Measurements from ENCODE around the gene CPEB1.
A peak's percentile ranks its signal among the peaks of the same experiment; 100 is the strongest.

CPEB1 gene

GRCh38 chr15:82647045-82647834, at the start of gene CPEB1:
TSS of gene CPEB1 (minus strand) at chr15:82647363. CDS start at chr15:82628459, 18,904 bp downstream.
- in situ Hi-C loops (cut with MboI; ENCODE audit: low sequenced_read_pairs, unreplicated experiment), result no loop called here
- DNase-seq (ENCODE audit: low spot score), result peak; percentile 68
- no peak for TF ChIP-seq CTCF (IDR thresholded peaks at IDR 0.05; ENCODE audit: borderline replicate concordance, control extremely low read depth, extremely low read depth, insufficient read depth, missing control alignments)

- no peak for DNase-seq (ENCODE audit: low spot score)
- no peak for TF ChIP-seq CTCF (IDR thresholded peaks at IDR 0.05; ENCODE audit: borderline replicate concordance, control extremely low read depth, extremely low read depth, insufficient read depth, missing control alignments)
- in situ Hi-C loops (cut with MboI; ENCODE audit: low sequenced_read_pairs, unreplicated experiment), result no loop called here
Measured at GRCh38 chr15:82692171-82692570, 45.0 kb upstream of the CPEB1 start.

- in situ Hi-C loops (cut with MboI; ENCODE audit: low sequenced_read_pairs, unreplicated experiment), result no loop called here
- DNase-seq (ENCODE audit: low spot score), result no peak
- TF ChIP-seq CTCF (IDR thresholded peaks at IDR 0.05; ENCODE audit: borderline replicate concordance, control extremely low read depth, extremely low read depth, insufficient read depth, missing control alignments), result no peak
Measured at GRCh38 chr15:82689147-82689546, 42.0 kb upstream of the CPEB1 start.

GRCh38 chr15:82688691-82689090, 41.5 kb upstream of the CPEB1 start:
- TF ChIP-seq CTCF (IDR thresholded peaks at IDR 0.05; ENCODE audit: borderline replicate concordance, control extremely low read depth, extremely low read depth, insufficient read depth, missing control alignments), result no peak
- in situ Hi-C loops (cut with MboI; ENCODE audit: low sequenced_read_pairs, unreplicated experiment), result no loop called here
- no peak for DNase-seq (ENCODE audit: low spot score)

- DNase-seq (ENCODE audit: low spot score), result no peak
- no peak for TF ChIP-seq CTCF (IDR thresholded peaks at IDR 0.05; ENCODE audit: borderline replicate concordance, control extremely low read depth, extremely low read depth, insufficient read depth, missing control alignments)
- in situ Hi-C loops (cut with MboI; ENCODE audit: low sequenced_read_pairs, unreplicated experiment), result no loop called here
Measured at GRCh38 chr15:82681371-82681770, 34.2 kb upstream of the CPEB1 start.

GRCh38 chr15:82680200-82681102, 33.3 kb upstream of the CPEB1 start:
- peak; percentile 26 for TF ChIP-seq CTCF (IDR thresholded peaks at IDR 0.05; ENCODE audit: borderline replicate concordance, control extremely low read depth, extremely low read depth, insufficient read depth, missing control alignments)
- in situ Hi-C loops (cut with MboI; ENCODE audit: low sequenced_read_pairs, unreplicated experiment), result no loop called here
- DNase-seq (ENCODE audit: low spot score), result peak; percentile 87
